Activated CD4-positive, alpha-beta T cell treated with anti-CD3 and anti-CD28 coated beads for 36 hours (primary cell): ENCODE data around the gene CCNF. TPM values are rescaled to one million over a fixed set of nuclear protein-coding genes. Genes with fewer than 3 reads are reported as not detected.
A peak's percentile ranks its signal among the peaks of the same experiment; 100 is the strongest.

Experiments used
- ATAC-seq: fragments of 200-7000 bp; cut with Tn5 transposase; one replicate; pipeline ENCODE4 v1.10.0; 2021; ENCODE audit warnings: mild to moderate bottlenecking, moderate library complexity
- CTCF ChIA-PET: fragments of 350-600 bp; sonication (Branson Sonifier 250); formaldehyde crosslinking; loops from one replicate; lab custom pipeline; 2021; ENCODE audit warnings: antibody characterized with exemption; lab: Charles Lee
- POLR2A ChIA-PET: fragments of 350-600 bp; sonication (Branson Sonifier 250); formaldehyde crosslinking; loops from one replicate; lab custom pipeline; 2021; ENCODE audit warnings: antibody characterized with exemption, inconsistent platforms; lab: Charles Lee
- DNase-seq: peaks from one replicate; pipeline ENCODE4 v3.0.0-alpha.2; 2020
- H3K27ac Mint-ChIP-seq: one replicate; pipeline ENCODE4 v1.8.0; 2021; ENCODE audit warnings: mixed read lengths
- H3K27me3 Mint-ChIP-seq: one replicate; pipeline ENCODE4 v1.8.0; 2021; ENCODE audit warnings: mixed read lengths
- H3K36me3 Mint-ChIP-seq: one replicate; pipeline ENCODE4 v1.8.0; 2021; ENCODE audit warnings: low read depth, mixed read lengths
- H3K4me1 Mint-ChIP-seq: one replicate; pipeline ENCODE4 v1.8.0; 2021; ENCODE audit warnings: mixed read lengths
- H3K4me3 Mint-ChIP-seq: one replicate; pipeline ENCODE4 v1.8.0; 2021; ENCODE audit warnings: mild to moderate bottlenecking, moderate library complexity, mixed read lengths
- H3K9me3 Mint-ChIP-seq: one replicate; pipeline ENCODE4 v1.8.0; 2021; ENCODE audit warnings: low read depth, mixed read lengths
- intact Hi-C, 2 experiments: fragments of 100-400 bp; cut with DNase I in 1 of 2; cut with micrococcal nuclease in 1 of 2; formaldehyde crosslinking; loops; one replicate each; pipeline versions ENCODE4 v1.14.2 to v1.15.1; 2022 to 2024; cut with DNase I, micrococcal nuclease
- total RNA-seq, 2 experiments: library from RNA; stranded (reverse); gene quantifications; one replicate each; pipeline ENCODE4 v1.2.3, GENCODE V29; 2021

Gene CCNF
- total RNA-seq, 2 experiments from 2014 or later = 52.2 to 53.4 TPM

- intact Hi-C loops = no loop called here
- DNase-seq (no peak), ATAC-seq (peak; percentile 17)
- ChIA-PET CTCF (interaction anchor here (0.7 to 1.2 kb wide), 2 partner anchors 33 to 58 kb away, joined by 3 read pairs; no protein-coding TSS in a partner anchor), POLR2A (no interaction called here)
- Mint-ChIP-seq H3K27me3 (no peaks in the 10 kb centered on the region), H3K9me3 (no peaks in the 10 kb centered on the region), H3K4me3 (no peak overlapping the region), H3K4me1 (no peaks in the 10 kb centered on the region), H3K27ac (no peak overlapping the region), H3K36me3 (peaks cover 44% of the 10 kb centered on the region)
These were observed 14.3 kb downstream of the CCNF start for GRCh38 chr16:2443555-2443954.

- ChIA-PET CTCF (interaction anchor here (0.8 kb wide), 1 partner anchor 383 kb away, joined by 3 read pairs; no protein-coding TSS in a partner anchor), POLR2A (no interaction called here)
- H3K36me3 Mint-ChIP-seq = peaks cover 52% of the 10 kb centered on the region
- H3K4me3 Mint-ChIP-seq = no peak overlapping the region
- H3K9me3 Mint-ChIP-seq = no peaks in the 10 kb centered on the region
- ATAC-seq (no peak), DNase-seq (no peak)
- no peaks in the 10 kb centered on the region for H3K4me1 Mint-ChIP-seq
- no peaks in the 10 kb centered on the region for H3K27me3 Mint-ChIP-seq
- intact Hi-C loops = no loop called here
- no peak overlapping the region for H3K27ac Mint-ChIP-seq
These were observed 18.8 kb downstream of the CCNF start for GRCh38 chr16:2447920-2448583.

DNA sequence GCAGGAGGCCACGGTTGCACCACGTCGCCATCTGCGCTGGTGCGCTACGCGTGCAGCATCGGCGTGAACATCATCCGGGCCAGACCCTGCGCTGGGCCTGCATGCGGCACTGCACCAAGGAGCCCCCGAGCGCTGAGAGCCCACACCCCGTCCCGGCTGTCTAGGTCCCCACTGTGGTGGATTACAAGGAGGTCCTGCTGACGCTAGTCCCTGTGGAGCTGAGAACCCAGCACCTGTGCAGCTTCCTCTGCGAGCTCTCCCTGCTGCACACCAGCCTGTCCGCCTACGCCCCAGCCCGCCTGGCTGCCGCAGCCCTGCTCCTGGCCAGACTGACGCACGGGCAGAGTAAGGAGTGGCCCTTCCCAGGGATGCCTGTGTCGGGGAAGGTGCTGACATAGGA is 19.9 kb downstream of the CCNF start:
- no peaks in the 10 kb centered on the region for H3K9me3 Mint-ChIP-seq
- H3K36me3 Mint-ChIP-seq = peaks cover 53% of the 10 kb centered on the region
- ChIA-PET POLR2A (no interaction called here), CTCF (interaction anchor here (0.7 kb wide), 1 partner anchor 561 kb away, joined by 4 read pairs; no protein-coding TSS in a partner anchor)
- H3K27ac Mint-ChIP-seq = no peak overlapping the region
- ATAC-seq = no peak
- no peaks in the 10 kb centered on the region for H3K27me3 Mint-ChIP-seq
- no peaks in the 10 kb centered on the region for H3K4me1 Mint-ChIP-seq
- DNase-seq = no peak
- intact Hi-C loops = no loop called here
- H3K4me3 Mint-ChIP-seq = no peak overlapping the region

DNA sequence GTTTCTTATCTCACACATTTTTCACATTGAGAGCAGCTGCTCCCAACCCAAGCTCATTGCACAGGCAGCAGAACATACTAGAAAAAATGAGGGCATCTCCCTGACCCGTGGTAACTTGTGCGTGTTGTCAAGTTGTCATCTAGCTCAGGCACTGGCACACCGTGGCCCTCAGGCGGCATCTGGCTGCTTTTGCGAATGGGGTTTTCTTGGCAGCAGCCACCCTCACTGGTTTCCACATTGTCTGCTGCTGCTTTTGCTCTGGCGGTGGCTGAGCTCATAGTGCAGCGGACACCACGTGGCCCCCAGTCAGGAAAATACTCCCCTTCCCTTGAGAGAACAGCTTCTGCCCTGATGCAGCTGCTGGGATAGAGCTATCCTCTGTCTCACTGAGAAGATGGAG is 21.3 kb downstream of the CCNF start:
- Mint-ChIP-seq H3K27me3 (no peaks in the 10 kb centered on the region), H3K36me3 (peaks cover 49% of the 10 kb centered on the region), H3K9me3 (no peaks in the 10 kb centered on the region), H3K27ac (no peak overlapping the region), H3K4me1 (no peaks in the 10 kb centered on the region), H3K4me3 (no peak overlapping the region)
- POLR2A ChIA-PET = interaction anchor here (0.6 to 0.7 kb wide), 2 partner anchors 20 to 187 kb away, joined by 4 read pairs; no protein-coding TSS in a partner anchor
- DNase-seq (no peak), ATAC-seq (no peak)
- intact Hi-C loops = no loop called here
- CTCF ChIA-PET = no interaction called here

DNA sequence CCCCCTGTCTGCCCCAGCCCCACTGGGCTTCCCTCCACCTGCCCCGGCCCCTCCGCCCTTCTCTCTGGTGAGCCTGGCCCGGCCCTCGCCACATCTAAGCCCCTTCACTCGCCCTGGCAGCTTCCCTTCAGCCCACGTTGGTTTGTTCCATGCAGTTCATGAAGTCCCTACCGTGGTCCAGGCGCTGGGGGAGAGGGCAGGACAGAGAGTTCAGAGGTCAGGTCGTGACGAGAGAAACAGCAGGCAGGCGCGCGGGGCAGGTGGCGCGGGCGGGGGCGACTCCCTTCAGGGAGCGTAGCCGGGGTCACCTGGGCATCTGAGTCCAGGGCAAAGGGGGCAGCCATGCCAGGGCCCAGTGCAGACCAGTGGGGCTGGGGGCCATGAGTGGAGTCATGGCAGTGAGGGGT is 21.7 kb downstream of the CCNF start:
- CTCF ChIA-PET = no interaction called here
- Mint-ChIP-seq H3K4me3 (no peak overlapping the region), H3K27ac (no peak overlapping the region), H3K4me1 (no peaks in the 10 kb centered on the region), H3K27me3 (no peaks in the 10 kb centered on the region), H3K9me3 (no peaks in the 10 kb centered on the region), H3K36me3 (peaks cover 47% of the 10 kb centered on the region)
- DNase-seq (no peak), ATAC-seq (no peak)
- intact Hi-C loops = no loop called here
- POLR2A ChIA-PET = interaction anchor here (0.6 to 0.7 kb wide), 2 partner anchors 19 to 187 kb away, joined by 4 read pairs; no protein-coding TSS in a partner anchor

GRCh38 chr16:2451851-2452320 is 22.6 kb downstream of the CCNF start:
- CTCF ChIA-PET = interaction anchor here (0.7 kb wide), 1 partner anchor 94 kb away, joined by 3 read pairs; no protein-coding TSS in a partner anchor
- peaks cover 46% of the 10 kb centered on the region for H3K36me3 Mint-ChIP-seq
- no peak overlapping the region for H3K4me3 Mint-ChIP-seq

GRCh38 chr16:2452650-2453049 is 23.4 kb downstream of the CCNF start:
- CTCF ChIA-PET = interaction anchor here (0.6 kb wide), 1 partner anchor 182 kb away, joined by 3 read pairs; no protein-coding TSS in a partner anchor

More at GRCh38 chr16:2451851-2452320, 22.6 kb downstream of the CCNF start:
- DNase-seq (no peak), ATAC-seq (no peak)
- Mint-ChIP-seq H3K27me3 (no peaks in the 10 kb centered on the region), H3K4me1 (no peaks in the 10 kb centered on the region), H3K27ac (no peak overlapping the region), H3K9me3 (no peaks in the 10 kb centered on the region)
- POLR2A ChIA-PET = no interaction called here
- intact Hi-C loops = no loop called here

DNA sequence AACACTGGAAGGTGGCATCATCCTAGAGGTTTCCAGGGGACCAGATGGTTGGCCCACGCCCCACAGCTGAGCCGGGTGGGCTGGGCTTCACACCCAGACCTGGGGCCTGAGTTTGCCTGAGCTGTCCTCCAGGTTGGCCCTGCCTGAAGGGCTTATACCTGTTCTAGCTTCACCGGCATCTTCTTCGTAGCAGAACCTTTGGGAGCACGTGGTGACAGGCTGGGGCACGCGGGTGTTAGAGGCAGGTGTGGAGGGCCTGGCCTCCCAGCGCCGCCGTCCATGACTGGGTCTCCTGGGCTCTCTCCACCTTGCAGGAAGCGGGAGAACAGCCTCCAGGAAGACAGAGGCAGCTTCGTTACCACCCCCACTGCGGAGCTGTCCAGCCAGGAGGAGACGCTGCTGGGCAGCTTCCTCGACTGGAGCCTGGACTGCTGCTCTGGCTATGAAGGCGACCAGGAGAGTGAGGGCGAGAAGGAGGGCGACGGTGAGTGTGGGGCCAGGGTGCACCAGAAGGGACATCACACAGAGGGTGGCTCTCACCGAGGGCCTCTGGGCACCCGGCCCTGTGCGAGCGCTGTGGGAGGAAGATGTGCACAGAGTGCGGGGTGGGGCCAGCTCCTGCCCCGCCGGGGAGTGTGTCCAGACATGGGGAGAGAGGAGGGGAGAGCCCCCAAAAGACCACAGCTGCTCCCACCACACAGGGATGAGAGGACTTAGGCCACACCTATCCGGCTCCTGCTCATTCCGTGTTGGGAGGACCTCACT is 26.0 kb downstream of the CCNF start:
- Mint-ChIP-seq H3K27me3 (no peaks in the 10 kb centered on the region), H3K9me3 (no peaks in the 10 kb centered on the region), H3K27ac (no peak overlapping the region), H3K4me3 (no peak overlapping the region), H3K4me1 (peaks cover 6% of the 10 kb centered on the region), H3K36me3 (peaks cover 40% of the 10 kb centered on the region)
- ChIA-PET CTCF (no interaction called here), POLR2A (interaction anchor here (0.6 kb wide), 1 partner anchor 10 kb away, joined by 3 read pairs; no protein-coding TSS in a partner anchor)
- DNase-seq (no peak), ATAC-seq (no peak)
- intact Hi-C loops = no loop called here

More at GRCh38 chr16:2452650-2453049, 23.4 kb downstream of the CCNF start:
- intact Hi-C loops = no loop called here
- Mint-ChIP-seq H3K36me3 (peaks cover 49% of the 10 kb centered on the region), H3K27ac (no peak overlapping the region), H3K27me3 (no peaks in the 10 kb centered on the region), H3K9me3 (no peaks in the 10 kb centered on the region), H3K4me1 (no peaks in the 10 kb centered on the region), H3K4me3 (no peak overlapping the region)
- DNase-seq = no peak
- no peak for ATAC-seq
- POLR2A ChIA-PET = no interaction called here

- peaks cover 6% of the 10 kb centered on the region for H3K4me1 Mint-ChIP-seq
- no peak for ATAC-seq
- POLR2A ChIA-PET = no interaction called here
- no peak overlapping the region for H3K27ac Mint-ChIP-seq
- no peak for DNase-seq
- no peaks in the 10 kb centered on the region for H3K27me3 Mint-ChIP-seq
- intact Hi-C loops = no loop called here
- no peaks in the 10 kb centered on the region for H3K9me3 Mint-ChIP-seq
- no peak overlapping the region for H3K4me3 Mint-ChIP-seq
- CTCF ChIA-PET = no interaction called here
- peaks cover 33% of the 10 kb centered on the region for H3K36me3 Mint-ChIP-seq
These were observed 27.4 kb downstream of the CCNF start for GRCh38 chr16:2456551-2457153.

DNA sequence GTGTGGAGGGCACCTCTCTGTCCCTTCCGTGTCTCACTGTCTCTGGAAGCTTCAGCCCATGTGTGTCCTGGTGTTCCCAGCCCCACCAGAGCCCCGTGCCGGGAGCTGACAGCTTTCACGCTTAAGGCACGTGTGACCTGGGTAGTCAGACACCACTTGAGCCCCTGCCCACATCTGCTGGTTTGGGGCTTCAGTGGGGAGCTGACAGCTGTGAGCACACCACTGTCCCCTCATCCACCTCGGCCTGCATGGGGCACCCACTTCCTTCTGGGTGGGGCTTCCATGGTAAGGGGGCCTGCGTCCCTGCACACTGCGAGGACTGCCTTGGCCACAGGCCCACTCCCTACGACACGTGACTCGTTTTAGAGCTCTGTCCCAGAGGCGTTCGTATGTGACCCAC is 28.0 kb downstream of the CCNF start:
- intact Hi-C loops = no loop called here
- ChIA-PET POLR2A (no interaction called here), CTCF (no interaction called here)
- no peaks in the 10 kb centered on the region for H3K9me3 Mint-ChIP-seq
- H3K27me3 Mint-ChIP-seq = no peaks in the 10 kb centered on the region
- H3K36me3 Mint-ChIP-seq = peaks cover 29% of the 10 kb centered on the region
- DNase-seq (no peak), ATAC-seq (no peak)
- no peak overlapping the region for H3K4me3 Mint-ChIP-seq
- H3K4me1 Mint-ChIP-seq = peaks cover 6% of the 10 kb centered on the region
- H3K27ac Mint-ChIP-seq = no peak overlapping the region

GRCh38 chr16:2457946-2458345 is 28.7 kb downstream of the CCNF start:
- POLR2A ChIA-PET = no interaction called here
- Mint-ChIP-seq H3K27me3 (no peaks in the 10 kb centered on the region), H3K4me1 (peaks cover 6% of the 10 kb centered on the region), H3K4me3 (no peak overlapping the region), H3K27ac (no peak overlapping the region), H3K36me3 (peaks cover 22% of the 10 kb centered on the region), H3K9me3 (no peaks in the 10 kb centered on the region)
- CTCF ChIA-PET = no interaction called here
- intact Hi-C loops = no loop called here
- DNase-seq = no peak
- ATAC-seq = no peak
